Heart right ventricle (tissue), 16 donors: ENCODE data around the gene URM1. TPM values are rescaled to one million over a fixed set of nuclear protein-coding genes. Genes with fewer than 3 reads are reported as not detected.

Experiments
- ATAC-seq, 8 donors: fragments of 200-7000 bp; cut with Tn5 transposase; one replicate each; pipeline ENCODE4 v1.9.1; 2020; ENCODE audit warnings: mild to moderate bottlenecking in 8 of 8, moderate library complexity in 8 of 8, moderate number of reproducible peaks in 1 of 8
- DNase-seq, 2 donors: peaks; one replicate each; pipeline ENCODE4 v3.0.0-alpha.2; 2020
- H3K27ac ChIP-seq, 10 donors: fragments of 200-600 bp; sonication (generic) in 2 of 10; one replicate each; pipeline versions ENCODE4 v1.5.0 to v1.8.0; 2020 to 2022; ENCODE audit warnings: mild to moderate bottlenecking in 3 of 10
- H3K27me3 ChIP-seq, 7 donors: fragments of 200-600 bp; one replicate each; pipeline ENCODE4 v1.8.0; 2021 to 2022; ENCODE audit warnings: mild to moderate bottlenecking in 2 of 7
- H3K36me3 ChIP-seq, 9 donors: fragments of 200-600 bp; sonication (generic) in 1 of 9; one replicate each; pipeline versions ENCODE4 v1.5.0 to v1.8.0; 2020 to 2022; ENCODE audit warnings: mild to moderate bottlenecking in 2 of 9
- H3K4me1 ChIP-seq, 9 donors: fragments of 200-600 bp; sonication (generic) in 1 of 9; one replicate each; pipeline versions ENCODE4 v1.5.0 to v1.8.0; 2020 to 2022; ENCODE audit warnings: mild to moderate bottlenecking in 4 of 9
- H3K4me3 ChIP-seq, 10 donors: fragments of 200-600 bp; sonication (generic) in 2 of 10; one replicate each; pipeline versions ENCODE4 v1.5.0 to v1.8.0; 2020 to 2022; ENCODE audit warnings: mild to moderate bottlenecking in 7 of 10, moderate library complexity in 2 of 10
- H3K9me3 ChIP-seq, 11 donors: fragments of 200-600 bp in 10 of 11; sonication (generic) in 2 of 11; one replicate each; pipeline versions ENCODE4 v1.5.0 to v1.8.0; 2013 to 2022; ENCODE audit warnings: mild to moderate bottlenecking in 2 of 11, control low read depth in 1 of 11, moderate library complexity in 1 of 11
- WGBS, 2 donors: extraction: QIAGEN DNeasy Blood & Tissue Kit; methylation state at CpG; one replicate each; pipeline ENCODE4 v1.1.7; 2013; ENCODE audit warnings: inconsistent platforms in 1 of 2; 5-methylcytosine and 5-hydroxymethylcytosine counted together
- intact Hi-C, 10 donors: fragments of 100-400 bp; cut with DNase I; formaldehyde crosslinking; loops; one replicate each; pipeline versions ENCODE4 v1.11.1 to v1.14.2; 2022
- long read RNA-seq, 3 donors: library from polyadenylated mRNA; unstranded; transcript quantifications; one replicate each; pipeline ENCODE4 v2.0.0, GENCODE V29; 2020 to 2021
- polyA plus RNA-seq, 2 donors: library from polyadenylated mRNA; stranded (reverse); fragments of 200-250 nt; gene quantifications; one replicate each; pipeline ENCODE4 v1.2.3, GENCODE V29; 2013
- total RNA-seq, 10 donors: library from RNA; stranded (reverse); fragmentation: NEBNext Ultra II Directional in 3 of 10; extraction: Animal tissue kit (Norgen Biotek cat#: 25700) in 3 of 10; gene quantifications; one replicate each; pipeline versions ENCODE4 v1.2.1 to v1.2.4, GENCODE V29; 2021 to 2023
- TF ChIP-seq, protein P1 (sequence below), 9 donors: fragments of 200-600 bp; sonication (generic) in 2 of 9; IDR thresholded peaks; one replicate each; pipeline versions ENCODE4 v1.5.0 to v1.8.0; 2021 to 2022; ENCODE audit warnings: antibody characterized with exemption in 9 of 9, mild to moderate bottlenecking in 5 of 9, moderate library complexity in 1 of 9
- donor health status: Arrhythmogenic right ventricular cardiomyopathy.
- donor health status: ischemic (EF 13 %, LVEDD 7.1; RV severe dilation, severe dysfunction).
- donor health status: healthy with polysubstance abuse.
- donor health status: DM: no; HTN: yes; CAD: no.
- donor health status: DM: no; HTN: no; CAD: no.
- donor health status: ischemic (EF 25% LVEDD 6.9; RV normal size, moderate dysfunction).
- donor health status: ischemic (EF 25% LVEDD 5.7; RV mildly dilated, moderate dysfunction).
- donor health status: healthy.
- donor health status: DM: yes; HTN: yes; CAD: no.
- donor health status: Ischemic cardiomyopathy.
- donor health status: ischemic (EF 35%, LVEDD 5.7; RV mildly dilated, moderate dysfunction).
- donor health status: nonischemic (EF 11% LVEDD 7.7; RV severe dilation, severe dysfunction).
- donor health status: DM: yes; HTN: yes; CAD: no.
- donor health status: PGD.
- donor health status: ischemic (EF 29% LVEDD 5.4; RV normal size, mild dysfunction).
- donor health status: nonischemic (EF 23%, LVEDD 6.1; RV moderate dilation, normal function).

URM1 gene
- total RNA-seq, result 10 to 100 TPM; 39.2 to 64.3 (median 51.2) TPM
- 10 to 100 TPM; 18.7 to 75.7 TPM for polyA plus RNA-seq
- long read RNA-seq, donor 1, transcript URM1-203 (5 exons, 2,650 nt), result major isoform, 9 of 17 reads
- long read RNA-seq, donor 1, partial matches to known transcripts, result 0 of 17 reads
- long read RNA-seq, donor 1, other reads (novel, unspliced or antisense), result 6 of 17 reads
- long read RNA-seq, donor 2, transcript URM1-203 (5 exons, 2,650 nt), result major isoform, 12 of 27 reads
- long read RNA-seq, donor 2, partial matches to known transcripts, result 1 of 27 reads
- long read RNA-seq, donor 2, other reads (novel, unspliced or antisense), result 13 of 27 reads
- long read RNA-seq, donor 3, transcript URM1-203 (5 exons, 2,650 nt), result major isoform, 23 of 34 reads
- long read RNA-seq, donor 3, partial matches to known transcripts, result 1 of 34 reads
- long read RNA-seq, donor 3, other reads (novel, unspliced or antisense), result 7 of 34 reads

DNA sequence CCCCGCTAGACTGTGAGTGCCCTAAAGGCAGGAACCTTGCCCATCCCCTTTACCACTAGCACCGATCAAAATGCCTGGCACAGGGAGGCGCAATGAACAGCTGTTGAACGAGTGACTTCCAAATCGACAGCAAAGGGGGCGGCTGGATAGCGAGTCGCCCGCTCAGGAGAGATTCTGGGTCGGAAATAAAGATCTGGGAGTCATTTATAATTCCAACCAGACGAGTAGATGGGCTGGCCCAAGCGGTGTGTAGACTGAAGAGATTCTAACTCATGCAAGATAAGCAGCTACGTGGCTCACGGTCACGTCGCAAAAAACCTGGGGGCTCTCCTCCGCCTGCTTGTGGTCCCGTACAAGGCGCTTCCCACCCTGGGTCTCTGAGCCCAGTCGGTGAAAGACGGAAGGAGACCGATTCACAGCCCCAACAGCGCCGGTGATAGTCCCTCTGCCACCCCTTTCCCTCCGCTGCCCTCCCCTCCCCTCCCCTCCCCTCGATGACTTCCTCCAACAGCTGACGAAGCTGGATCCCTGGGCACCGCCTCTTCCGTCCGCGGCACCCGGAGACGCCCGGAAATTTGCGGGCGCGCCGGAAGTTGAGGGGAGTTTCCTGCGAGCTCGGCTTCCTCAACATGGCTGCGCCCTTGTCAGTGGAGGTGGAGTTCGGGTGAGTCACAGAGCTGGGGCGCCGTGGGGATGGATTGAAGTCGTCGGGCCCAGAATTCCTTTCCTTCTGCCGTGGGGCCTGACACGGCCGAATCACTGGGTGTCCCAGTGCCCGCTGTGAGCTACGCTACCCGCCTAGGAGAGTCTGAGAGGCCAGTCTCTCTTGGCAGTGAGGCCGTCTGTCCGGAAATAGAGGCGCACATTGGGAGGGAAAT lies at the start of gene URM1:
TSS of gene URM1 (plus strand) at position 623 of the 878 bp plus-strand sequence. CDS start at position 630, 7 bp downstream.
- Histone ChIP-seq H3K4me1 (peaks cover 2 to 29% (median 22%) of the 10 kb centered on the region in 9 donors), H3K36me3 (peaks cover 0 to 36% (median 0%) of the 10 kb centered on the region in 9 donors), H3K4me3 (peak within 1 kb of the TSS; percentile 62 to 97 (median 78)), H3K27ac (peak within 1 kb of the TSS; percentile 74 to 97 (median 93)), H3K9me3 (no peaks in the 10 kb centered on the region), H3K27me3 (no peaks in the 10 kb centered on the region)
- peak; percentile 95 to 96 for DNase-seq
- peak; percentile 95 to 99 (median 98) for ATAC-seq
- TF ChIP-seq, protein P1, sequence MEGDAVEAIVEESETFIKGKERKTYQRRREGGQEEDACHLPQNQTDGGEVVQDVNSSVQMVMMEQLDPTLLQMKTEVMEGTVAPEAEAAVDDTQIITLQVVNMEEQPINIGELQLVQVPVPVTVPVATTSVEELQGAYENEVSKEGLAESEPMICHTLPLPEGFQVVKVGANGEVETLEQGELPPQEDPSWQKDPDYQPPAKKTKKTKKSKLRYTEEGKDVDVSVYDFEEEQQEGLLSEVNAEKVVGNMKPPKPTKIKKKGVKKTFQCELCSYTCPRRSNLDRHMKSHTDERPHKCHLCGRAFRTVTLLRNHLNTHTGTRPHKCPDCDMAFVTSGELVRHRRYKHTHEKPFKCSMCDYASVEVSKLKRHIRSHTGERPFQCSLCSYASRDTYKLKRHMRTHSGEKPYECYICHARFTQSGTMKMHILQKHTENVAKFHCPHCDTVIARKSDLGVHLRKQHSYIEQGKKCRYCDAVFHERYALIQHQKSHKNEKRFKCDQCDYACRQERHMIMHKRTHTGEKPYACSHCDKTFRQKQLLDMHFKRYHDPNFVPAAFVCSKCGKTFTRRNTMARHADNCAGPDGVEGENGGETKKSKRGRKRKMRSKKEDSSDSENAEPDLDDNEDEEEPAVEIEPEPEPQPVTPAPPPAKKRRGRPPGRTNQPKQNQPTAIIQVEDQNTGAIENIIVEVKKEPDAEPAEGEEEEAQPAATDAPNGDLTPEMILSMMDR (IDR thresholded peaks at IDR 0.05), result peak in 4 of 9 donors; percentile 10 to 27 (median 20)
- 0 to 1% methylated on average over 55 of the region's 55 CpGs for WGBS, 2 donors
- intact Hi-C loops, result loop anchor here in 1 of 10 donors (1.0 kb wide), 1 partner anchor 49 kb away; the partner anchor contains the start of genes COQ4 and TRUB2

DNA sequence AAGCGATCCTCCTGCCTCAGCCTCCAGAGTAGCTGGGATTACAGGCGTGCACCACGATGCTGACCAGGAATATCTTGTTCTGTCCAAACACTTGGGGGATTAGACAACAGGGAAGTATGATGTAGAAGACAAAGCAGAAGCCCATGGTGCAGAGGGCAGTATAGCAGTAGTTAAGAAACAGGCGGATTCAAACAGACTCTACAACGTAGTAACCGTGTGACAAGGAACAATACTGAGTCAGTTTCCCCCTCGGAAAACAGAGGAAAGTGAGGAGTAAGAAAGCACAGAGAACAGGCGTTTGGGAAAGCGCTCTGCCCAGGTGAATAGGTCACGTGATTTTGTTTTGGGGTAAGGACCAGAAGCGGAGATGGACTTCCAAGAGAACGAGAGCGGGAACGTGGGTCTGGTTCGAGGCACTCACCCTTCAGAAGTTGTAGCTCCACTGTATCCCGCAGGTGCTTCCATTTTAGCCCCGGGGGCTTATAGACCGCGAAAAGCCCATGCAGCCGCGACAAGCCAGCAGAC lies 49.2 kb upstream of the URM1 start:
- ATAC-seq, result peak in 3 of 8 donors; percentile 2 to 3 (median 2)

DNA sequence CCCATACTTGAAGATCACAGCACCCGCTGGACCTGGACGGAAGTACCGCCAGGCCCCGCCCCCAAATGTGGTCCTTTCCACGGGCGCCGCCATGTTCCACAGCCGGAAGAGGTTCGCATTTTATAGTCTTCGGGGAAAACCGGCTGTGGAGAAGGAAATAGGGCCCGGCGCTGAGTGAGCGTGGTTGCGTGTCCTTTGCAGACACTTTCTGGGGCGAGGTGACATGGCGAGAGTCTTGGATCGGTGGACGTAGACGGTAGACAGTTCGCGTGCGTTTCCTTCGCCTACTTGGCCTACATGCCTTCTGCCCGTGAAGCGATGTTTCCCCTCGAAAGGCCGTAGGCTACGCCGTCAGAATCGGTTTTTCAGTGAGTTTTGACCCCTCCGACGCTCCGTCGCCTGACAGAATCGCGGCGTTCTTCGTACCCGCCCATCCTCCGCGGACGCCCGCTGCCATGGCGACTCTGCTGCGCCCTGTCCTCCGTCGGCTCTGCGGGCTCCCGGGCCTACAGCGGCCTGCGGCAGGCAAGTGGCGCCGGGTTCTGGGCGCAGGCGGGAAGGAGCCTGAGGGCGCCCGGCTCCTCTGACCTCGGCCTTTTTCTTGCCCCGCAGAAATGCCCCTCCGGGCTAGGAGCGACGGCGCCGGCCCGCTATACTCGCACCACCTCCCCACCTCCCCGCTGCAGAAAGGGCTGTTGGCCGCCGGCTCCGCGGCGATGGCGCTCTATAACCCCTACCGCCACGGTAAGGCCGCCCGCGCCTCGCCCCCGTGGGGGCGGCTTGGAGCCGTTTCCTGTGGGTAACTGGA lies 48.6 kb upstream of the URM1 start, which contains the start of the genes COQ4 and TRUB2:
TSS of gene COQ4 (plus strand) at position 436 of the 808 bp plus-strand sequence. CDS start at position 456, 20 bp downstream.
TSS of gene TRUB2 (minus strand) at position 44 of the 808 bp plus-strand sequence. CDS start at position 5, 39 bp downstream.
- intact Hi-C loops, result loop anchor here in 4 of 10 donors (1.0 to 10.0 kb wide), 3 partner anchors 45 to 128 kb away; partner anchors contain the start of genes GOLGA2 (in 3 of the 4), SWI5 (in 3 of the 4), CIZ1 (in 1 of the 4) and URM1 (in 1 of the 4)

More for the DNA sequence above, 49.2 kb upstream of the URM1 start:
- WGBS, 2 donors, result 2% methylated on average over 21 of the region's 21 CpGs
- no peaks in the 10 kb centered on the region for H3K27me3 ChIP-seq
- intact Hi-C loops, result loop anchor here in 4 of 10 donors (1.0 to 10.0 kb wide), 3 partner anchors 45 to 127 kb away; partner anchors contain the start of genes GOLGA2 (in 3 of the 4), SWI5 (in 3 of the 4), CIZ1 (in 1 of the 4) and URM1 (in 1 of the 4)
- DNase-seq, result no peak
- H3K4me1 ChIP-seq, result peaks cover 8 to 44% (median 35%) of the 10 kb centered on the region in 9 donors
- TF ChIP-seq, protein P1 (IDR thresholded peaks at IDR 0.05), result no peak
- H3K9me3 ChIP-seq, result no peaks in the 10 kb centered on the region
- H3K4me3 ChIP-seq, result peak overlapping the region; percentile 73 to 100 (median 92)
- peak overlapping the region in 9 of 10 donors; percentile 82 to 96 (median 92) for H3K27ac ChIP-seq
- H3K36me3 ChIP-seq, result peaks cover 0 to 66% (median 6%) of the 10 kb centered on the region in 9 donors

More for the DNA sequence above, 48.6 kb upstream of the URM1 start, which contains the start of the genes COQ4 and TRUB2:
- H3K36me3 ChIP-seq, result peaks cover 0 to 66% (median 0%) of the 10 kb centered on the region in 9 donors
- TF ChIP-seq, protein P1 (IDR thresholded peaks at IDR 0.05), result no peak
- peak; percentile 91 to 94 for DNase-seq
- peaks cover 8 to 44% (median 35%) of the 10 kb centered on the region in 9 donors for H3K4me1 ChIP-seq
- H3K9me3 ChIP-seq, result no peaks in the 10 kb centered on the region
- WGBS, 2 donors, result 0% methylated on average over 83 of the region's 83 CpGs
- peak within 1 kb of the TSS; percentile 82 to 96 (median 93) for H3K27ac ChIP-seq
- peak within 1 kb of the TSS; percentile 73 to 100 (median 92) for H3K4me3 ChIP-seq
- peak; percentile 96 to 99 (median 98) for ATAC-seq
- no peaks in the 10 kb centered on the region for H3K27me3 ChIP-seq
